WTC11 (cell line): ENCODE measurements around the gene GALNT15. TPM values are rescaled to one million over a fixed set of nuclear protein-coding genes. Genes with fewer than 3 reads are reported as not detected.

Experiments
- ATAC-seq: fragments of 200-7000 bp; cut with Tn5 transposase; 2 replicates; pipeline ENCODE4 v1.10.0; 2021; ENCODE audit warnings: mild to moderate bottlenecking, moderate library complexity
- CTCF ChIA-PET: fragments of 300-600 bp; sonication (Branson Sonifier 250); formaldehyde crosslinking; loops from one replicate; lab custom pipeline; 2021; ENCODE audit warnings: antibody characterized with exemption; lab: Charles Lee
- POLR2A ChIA-PET: fragments of 350-600 bp; sonication (Branson Sonifier 250); formaldehyde crosslinking; loops from one replicate; lab custom pipeline; 2021; ENCODE audit warnings: antibody characterized with exemption; lab: Charles Lee
- DNase-seq: peaks from one replicate; pipeline ENCODE4 v3.0.0; 2021; ENCODE audit warnings: low spot score
- H3K27ac Mint-ChIP-seq: 2 replicates; pipeline ENCODE4 v1.8.0; 2021; ENCODE audit warnings: mixed read lengths
- H3K27me3 Mint-ChIP-seq: 2 replicates; pipeline ENCODE4 v1.8.0; 2021; ENCODE audit warnings: low read depth, mild to moderate bottlenecking, moderate library complexity, mixed read lengths
- H3K36me3 Mint-ChIP-seq: 2 replicates; pipeline ENCODE4 v1.8.0; 2021; ENCODE audit warnings: mixed read lengths
- H3K4me1 Mint-ChIP-seq: 2 replicates; pipeline ENCODE4 v1.8.0; 2022; ENCODE audit warnings: mixed read lengths
- H3K4me3 Mint-ChIP-seq: 2 replicates; pipeline ENCODE4 v1.8.0; 2021; ENCODE audit warnings: mild to moderate bottlenecking, moderate library complexity, mixed read lengths
- H3K9me3 Mint-ChIP-seq: 2 replicates; pipeline ENCODE4 v1.8.0; 2021; ENCODE audit warnings: mixed read lengths
- ATF3 ChIP-seq: sonication (generic); formaldehyde crosslinking; conservative IDR thresholded peaks from 2 replicates; pipeline ENCODE4 v1.8.1; 2022; ENCODE audit warnings: mild to moderate bottlenecking, missing genetic modification reagents
- ATF6 ChIP-seq: sonication (generic); formaldehyde crosslinking; IDR thresholded peaks from 2 replicates; pipeline ENCODE4 v1.8.1; 2023; ENCODE audit warnings: mild to moderate bottlenecking, missing genetic modification reagents
- CTCF ChIP-seq: fragments of 200-600 bp; IDR thresholded peaks from 2 replicates; pipeline ENCODE4 v1.8.0; 2022; ENCODE audit warnings: antibody characterized with exemption
- E2F1 ChIP-seq: sonication (generic); formaldehyde crosslinking; IDR thresholded peaks from 2 replicates; pipeline ENCODE4 v1.8.0; 2022; ENCODE audit warnings: mild to moderate bottlenecking, missing genetic modification reagents
- E2F5 ChIP-seq: sonication (generic); formaldehyde crosslinking; IDR thresholded peaks from 2 replicates; pipeline ENCODE4 v1.8.1; 2022; ENCODE audit warnings: mild to moderate bottlenecking, moderate library complexity, missing genetic modification reagents
- ESRRA ChIP-seq: sonication (generic); formaldehyde crosslinking; IDR thresholded peaks from 2 replicates; pipeline ENCODE4 v1.8.1; 2022; ENCODE audit warnings: mild to moderate bottlenecking, missing genetic modification reagents, borderline replicate concordance
- GABPB1 ChIP-seq: sonication (generic); formaldehyde crosslinking; IDR thresholded peaks from 2 replicates; pipeline ENCODE4 v1.8.1; 2023; ENCODE audit warnings: mild to moderate bottlenecking, missing genetic modification reagents
- GRHL2 ChIP-seq: fragments of 250-450 bp; sonication (Bioruptor Pico); IDR thresholded peaks from 2 replicates; pipeline ENCODE4 v1.8.0; 2022; ENCODE audit warnings: mild to moderate bottlenecking, moderate library complexity; ENCODE audit not compliant: insufficient replicate concordance, severe bottlenecking
- JAZF1 ChIP-seq: fragments of 250-450 bp; sonication (Bioruptor Pico); IDR thresholded peaks from 2 replicates; pipeline ENCODE4 v1.9.0; 2021; ENCODE audit warnings: moderate library complexity, mild to moderate bottlenecking, inconsistent platforms
- KAT7 ChIP-seq: sonication (generic); formaldehyde crosslinking; IDR thresholded peaks from 2 replicates; pipeline ENCODE4 v1.8.1; 2023; ENCODE audit warnings: missing genetic modification reagents, mild to moderate bottlenecking, borderline replicate concordance
- MLX ChIP-seq: sonication (generic); formaldehyde crosslinking; IDR thresholded peaks from 2 replicates; pipeline ENCODE4 v1.8.1; 2023; ENCODE audit warnings: mild to moderate bottlenecking, missing genetic modification reagents, moderate library complexity
- NR3C1 ChIP-seq: sonication (generic); formaldehyde crosslinking; conservative IDR thresholded peaks from 2 replicates; pipeline ENCODE4 v1.8.1; 2023; ENCODE audit warnings: low read depth, mild to moderate bottlenecking, missing genetic modification reagents
- PRRX2 ChIP-seq: fragments of 250-450 bp; sonication (Bioruptor Pico); IDR thresholded peaks from 2 replicates; pipeline ENCODE4 v1.8.0; 2021; ENCODE audit warnings: mild to moderate bottlenecking
- RELA ChIP-seq: sonication (generic); formaldehyde crosslinking; IDR thresholded peaks from 2 replicates; pipeline ENCODE4 v1.8.1; 2022; ENCODE audit warnings: missing genetic modification reagents, mild to moderate bottlenecking, borderline replicate concordance
- SMAD4 ChIP-seq: sonication (generic); formaldehyde crosslinking; IDR thresholded peaks from 2 replicates; pipeline ENCODE4 v1.8.0; 2022; ENCODE audit warnings: mild to moderate bottlenecking, missing genetic modification reagents
- TEAD1 ChIP-seq: sonication (generic); formaldehyde crosslinking; IDR thresholded peaks from 2 replicates; pipeline ENCODE4 v1.8.0; 2022; ENCODE audit warnings: mild to moderate bottlenecking, missing genetic modification reagents
- USF2 ChIP-seq: sonication (generic); formaldehyde crosslinking; IDR thresholded peaks from 2 replicates; pipeline ENCODE4 v1.8.1; 2023; ENCODE audit warnings: mild to moderate bottlenecking, missing genetic modification reagents, moderate library complexity
- ZBTB43 ChIP-seq: sonication (generic); formaldehyde crosslinking; IDR thresholded peaks from 2 replicates; pipeline ENCODE4 v1.8.1; 2023; ENCODE audit warnings: mild to moderate bottlenecking, missing genetic modification reagents
- ZNF317 ChIP-seq: sonication (generic); formaldehyde crosslinking; IDR thresholded peaks from 2 replicates; pipeline ENCODE4 v1.8.1; 2023; ENCODE audit warnings: low read depth, mild to moderate bottlenecking, moderate library complexity, missing genetic modification reagents, borderline replicate concordance
- ZNF423 ChIP-seq: fragments of 250-450 bp; sonication (Bioruptor Pico); IDR thresholded peaks from 2 replicates; pipeline ENCODE4 v2.1.2; 2022; ENCODE audit warnings: mild to moderate bottlenecking, moderate library complexity
- ZSCAN18 ChIP-seq: fragments of 250-450 bp; sonication (Bioruptor Pico); IDR thresholded peaks from 2 replicates; pipeline ENCODE4 v2.1.2; 2022; ENCODE audit warnings: mild to moderate bottlenecking, moderate library complexity
- total RNA-seq: library from RNA; stranded (reverse); gene quantifications from 3 replicates; pipeline ENCODE4 v1.2.3, GENCODE V29; 2021

GALNT15 gene
- total RNA-seq, 1 experiment from 2014 or later, result 0.15 TPM

- no peak for TF ChIP-seq ZSCAN18 (CRISPR knock-in tag)
Measured at GRCh38 chr3:16189201-16189600, 14.7 kb downstream of the GALNT15 start (continued).

GRCh38 chr3:16190704-16191103, 16.2 kb downstream of the GALNT15 start:
- Mint-ChIP-seq H3K27me3 (peaks cover 4% of the 10 kb centered on the region), H3K36me3 (no peaks in the 10 kb centered on the region), H3K27ac (no peak overlapping the region), H3K9me3 (peaks cover 5% of the 10 kb centered on the region), H3K4me3 (no peak overlapping the region), H3K4me1 (no peaks in the 10 kb centered on the region)
- no peak for DNase-seq
- ATAC-seq, result no peak
- TF ChIP-seq CTCF (no peak), MLX (CRISPR knock-in tag) (no peak), ATF6 (CRISPR knock-in tag) (no peak), GRHL2 (no peak), TEAD1 (CRISPR knock-in tag) (no peak), PRRX2 (CRISPR knock-in tag) (no peak), E2F5 (CRISPR knock-in tag) (no peak)
- POLR2A ChIA-PET, result no interaction called here
- CTCF ChIA-PET, result interaction anchor here (2.1 kb wide), 1 partner anchor 12 kb away, joined by 10 read pairs; no protein-coding TSS in a partner anchor

- no peaks in the 10 kb centered on the region for H3K36me3 Mint-ChIP-seq
- ChIA-PET CTCF (no interaction called here), POLR2A (no interaction called here)
- H3K27me3 Mint-ChIP-seq, result peaks cover 4% of the 10 kb centered on the region
- H3K27ac Mint-ChIP-seq, result no peak overlapping the region
- DNase-seq (no peak), ATAC-seq (no peak)
- no peaks in the 10 kb centered on the region for H3K4me1 Mint-ChIP-seq
- H3K4me3 Mint-ChIP-seq, result no peak overlapping the region
- peaks cover 5% of the 10 kb centered on the region for H3K9me3 Mint-ChIP-seq
- no peak for TF ChIP-seq CTCF
- no peak for TF ChIP-seq USF2 (CRISPR knock-in tag)
- no peak for TF ChIP-seq ZNF317 (CRISPR knock-in tag)
- no peak for TF ChIP-seq ESRRA
- TF ChIP-seq ZBTB43 (CRISPR knock-in tag), result no peak
- no peak for TF ChIP-seq GABPB1
- no peak for TF ChIP-seq RELA (CRISPR knock-in tag)
- TF ChIP-seq JAZF1 (CRISPR knock-in tag), result no peak
- no peak for TF ChIP-seq E2F1 (CRISPR knock-in tag)
- TF ChIP-seq ZNF423 (CRISPR knock-in tag), result no peak
- TF ChIP-seq NR3C1 (CRISPR knock-in tag), result no peak
- TF ChIP-seq SMAD4 (CRISPR knock-in tag), result no peak
- no peak for TF ChIP-seq KAT7 (CRISPR knock-in tag)
- TF ChIP-seq ATF3 (CRISPR knock-in tag), result no peak
Measured at GRCh38 chr3:16191591-16191990, 17.1 kb downstream of the GALNT15 start.
